ENCODE data around the gene MAPK11. TPM values are rescaled to one million over a fixed set of nuclear protein-coding genes. Genes with fewer than 3 reads are reported as not detected.

Gene MAPK11
- total and polyA plus RNA-seq, 10 of the 15 experiments (the other 5 are each of a cell fraction or from before 2014, with no cell fraction given), result 0.05 to 12.8 (median 3.7) TPM

GRCh38 chr22:50260801-50261614 is 9.2 kb downstream of the MAPK11 start (continued):
- TF ChIP-seq, protein P1, sequence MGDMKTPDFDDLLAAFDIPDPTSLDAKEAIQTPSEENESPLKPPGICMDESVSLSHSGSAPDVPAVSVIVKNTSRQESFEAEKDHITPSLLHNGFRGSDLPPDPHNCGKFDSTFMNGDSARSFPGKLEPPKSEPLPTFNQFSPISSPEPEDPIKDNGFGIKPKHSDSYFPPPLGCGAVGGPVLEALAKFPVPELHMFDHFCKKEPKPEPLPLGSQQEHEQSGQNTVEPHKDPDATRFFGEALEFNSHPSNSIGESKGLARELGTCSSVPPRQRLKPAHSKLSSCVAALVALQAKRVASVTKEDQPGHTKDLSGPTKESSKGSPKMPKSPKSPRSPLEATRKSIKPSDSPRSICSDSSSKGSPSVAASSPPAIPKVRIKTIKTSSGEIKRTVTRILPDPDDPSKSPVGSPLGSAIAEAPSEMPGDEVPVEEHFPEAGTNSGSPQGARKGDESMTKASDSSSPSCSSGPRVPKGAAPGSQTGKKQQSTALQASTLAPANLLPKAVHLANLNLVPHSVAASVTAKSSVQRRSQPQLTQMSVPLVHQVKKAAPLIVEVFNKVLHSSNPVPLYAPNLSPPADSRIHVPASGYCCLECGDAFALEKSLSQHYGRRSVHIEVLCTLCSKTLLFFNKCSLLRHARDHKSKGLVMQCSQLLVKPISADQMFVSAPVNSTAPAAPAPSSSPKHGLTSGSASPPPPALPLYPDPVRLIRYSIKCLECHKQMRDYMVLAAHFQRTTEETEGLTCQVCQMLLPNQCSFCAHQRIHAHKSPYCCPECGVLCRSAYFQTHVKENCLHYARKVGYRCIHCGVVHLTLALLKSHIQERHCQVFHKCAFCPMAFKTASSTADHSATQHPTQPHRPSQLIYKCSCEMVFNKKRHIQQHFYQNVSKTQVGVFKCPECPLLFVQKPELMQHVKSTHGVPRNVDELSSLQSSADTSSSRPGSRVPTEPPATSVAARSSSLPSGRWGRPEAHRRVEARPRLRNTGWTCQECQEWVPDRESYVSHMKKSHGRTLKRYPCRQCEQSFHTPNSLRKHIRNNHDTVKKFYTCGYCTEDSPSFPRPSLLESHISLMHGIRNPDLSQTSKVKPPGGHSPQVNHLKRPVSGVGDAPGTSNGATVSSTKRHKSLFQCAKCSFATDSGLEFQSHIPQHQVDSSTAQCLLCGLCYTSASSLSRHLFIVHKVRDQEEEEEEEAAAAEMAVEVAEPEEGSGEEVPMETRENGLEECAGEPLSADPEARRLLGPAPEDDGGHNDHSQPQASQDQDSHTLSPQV (IDR thresholded peaks at IDR 0.05), result no peak
- TF ChIP-seq ZNF217 (IDR thresholded peaks at IDR 0.05) (no peak), NR2F1 (conservative IDR thresholded peaks at IDR 0.05) (peak; percentile 50; the same call in 1 of the 2 replicates), EZH2 (IDR thresholded peaks at IDR 0.05; ENCODE audit: borderline replicate concordance, control insufficient read depth, low read depth, low read length) (no peak), RELA (IDR thresholded peaks at IDR 0.05; ENCODE audit: borderline replicate concordance, partially characterized antibody) (no peak), ZBED1 (IDR thresholded peaks at IDR 0.05; ENCODE audit: borderline replicate concordance) (no peak), YY1 (IDR thresholded peaks at IDR 0.05; ENCODE audit: low read depth, low read length) (no peak), STAT3 (IDR thresholded peaks at IDR 0.05; ENCODE audit: low read depth, low read length) (no peak), YBX1 (IDR thresholded peaks at IDR 0.05) (no peak), SUZ12 (IDR thresholded peaks at IDR 0.05; ENCODE audit: unreplicated experiment) (no peak), NR2C1 (IDR thresholded peaks at IDR 0.05) (no peak), SREBF2 (IDR thresholded peaks at IDR 0.05; ENCODE audit: low read length) (no peak), CREB1 (IDR thresholded peaks at IDR 0.05; ENCODE audit: low read depth) (no peak), SP1 (IDR thresholded peaks at IDR 0.05; ENCODE audit: low read depth, low read length) (no peak), FOS (IDR thresholded peaks at IDR 0.05; ENCODE audit: borderline replicate concordance, extremely low read depth, insufficient read length) (no peak), ELK1 (IDR thresholded peaks at IDR 0.05; ENCODE audit: low read depth, low read length) (no peak), ETV6 (conservative IDR thresholded peaks at IDR 0.05 in 1 of 2, IDR thresholded peaks at IDR 0.05 in 1 of 2; ENCODE audit: borderline replicate concordance in 1 of 2, low read depth in 1 of 2) (no peak), BACH1 (IDR thresholded peaks at IDR 0.05; ENCODE audit: borderline replicate concordance) (0 out of 2 replicates have a peak, but pooled peaks have one; percentile 33), BHLHE40 (IDR thresholded peaks at IDR 0.05; ENCODE audit: borderline replicate concordance in 1 of 2, low read depth in 2 of 2, low read length in 1 of 2) (peak in 1 of 2 experiments; percentile 77; a peak in 2 of 4 replicates), NFXL1 (IDR thresholded peaks at IDR 0.05; ENCODE audit: borderline replicate concordance) (no peak), CHD4 (IDR thresholded peaks at IDR 0.05) (no peak), NR2C2 (IDR thresholded peaks at IDR 0.05; ENCODE audit: borderline replicate concordance, control insufficient read depth, insufficient read length, low read depth) (no peak), EP300 (IDR thresholded peaks at IDR 0.05; ENCODE audit: borderline replicate concordance in 1 of 2, control insufficient read depth in 1 of 2, low read depth in 2 of 2, low read length in 2 of 2) (no peak)
- TF ChIP-seq, protein P2, sequence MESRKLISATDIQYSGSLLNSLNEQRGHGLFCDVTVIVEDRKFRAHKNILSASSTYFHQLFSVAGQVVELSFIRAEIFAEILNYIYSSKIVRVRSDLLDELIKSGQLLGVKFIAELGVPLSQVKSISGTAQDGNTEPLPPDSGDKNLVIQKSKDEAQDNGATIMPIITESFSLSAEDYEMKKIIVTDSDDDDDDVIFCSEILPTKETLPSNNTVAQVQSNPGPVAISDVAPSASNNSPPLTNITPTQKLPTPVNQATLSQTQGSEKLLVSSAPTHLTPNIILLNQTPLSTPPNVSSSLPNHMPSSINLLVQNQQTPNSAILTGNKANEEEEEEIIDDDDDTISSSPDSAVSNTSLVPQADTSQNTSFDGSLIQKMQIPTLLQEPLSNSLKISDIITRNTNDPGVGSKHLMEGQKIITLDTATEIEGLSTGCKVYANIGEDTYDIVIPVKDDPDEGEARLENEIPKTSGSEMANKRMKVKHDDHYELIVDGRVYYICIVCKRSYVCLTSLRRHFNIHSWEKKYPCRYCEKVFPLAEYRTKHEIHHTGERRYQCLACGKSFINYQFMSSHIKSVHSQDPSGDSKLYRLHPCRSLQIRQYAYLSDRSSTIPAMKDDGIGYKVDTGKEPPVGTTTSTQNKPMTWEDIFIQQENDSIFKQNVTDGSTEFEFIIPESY (IDR thresholded peaks at IDR 0.05), result no peak

Data from GM12878 (cell line).